IPS-NIHi11 (cell line): ENCODE data around the gene PILRA.
"Not testable (repeated sequence)": the region's sequence is repeated elsewhere in the genome, so short reads cannot be mapped to it uniquely, and the experiment has no call there.

Source experiments
- DNase-seq: peaks from one replicate; pipeline ENCODE4 v3.0.0; 2012; ENCODE audit warnings: mixed read lengths, low spot score

Gene PILRA

GRCh38 chr7:100380196-100380595 lies 6.9 kb downstream of the PILRA start:
- no peak for DNase-seq

- DNase-seq, result not testable (repeated sequence)
Measured at GRCh38 chr7:100381531-100382233, 8.4 kb downstream of the PILRA start.

GRCh38 chr7:100382234-100382853 lies 9.1 kb downstream of the PILRA start:
- not testable (repeated sequence) for DNase-seq

DNA sequence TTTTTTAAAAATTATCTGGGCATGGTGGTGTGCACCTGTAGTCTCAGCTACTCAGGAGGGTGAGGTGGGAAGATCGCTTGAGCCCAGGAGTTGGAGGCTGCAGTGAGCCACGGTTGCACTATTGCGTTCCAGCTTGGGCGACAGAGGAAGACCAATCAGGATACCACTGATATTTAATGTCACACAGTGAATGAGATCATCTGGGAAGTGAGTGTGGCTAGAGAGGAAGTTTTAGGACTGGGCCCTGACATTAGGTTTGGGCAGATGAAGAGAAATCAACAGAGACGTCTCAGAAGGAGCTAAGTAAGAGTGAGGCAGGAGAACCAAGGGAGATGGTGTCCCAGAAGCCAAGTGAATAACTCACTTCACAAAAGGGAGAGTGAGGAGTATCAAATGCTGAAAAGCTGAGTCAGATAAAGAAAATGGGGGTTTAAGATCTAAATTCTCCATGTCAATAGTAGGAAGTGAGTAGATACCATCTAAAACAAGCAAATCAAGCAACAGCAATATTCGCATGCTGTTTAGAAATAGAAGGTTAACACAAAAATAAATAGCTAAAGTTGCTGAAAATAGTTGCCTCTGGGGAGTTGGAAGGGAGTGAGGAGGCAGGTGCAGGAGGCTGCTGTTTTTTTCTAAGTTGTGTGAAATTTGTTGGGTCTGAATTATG lies 11.5 kb downstream of the PILRA start:
- DNase-seq, result no peak

DNA sequence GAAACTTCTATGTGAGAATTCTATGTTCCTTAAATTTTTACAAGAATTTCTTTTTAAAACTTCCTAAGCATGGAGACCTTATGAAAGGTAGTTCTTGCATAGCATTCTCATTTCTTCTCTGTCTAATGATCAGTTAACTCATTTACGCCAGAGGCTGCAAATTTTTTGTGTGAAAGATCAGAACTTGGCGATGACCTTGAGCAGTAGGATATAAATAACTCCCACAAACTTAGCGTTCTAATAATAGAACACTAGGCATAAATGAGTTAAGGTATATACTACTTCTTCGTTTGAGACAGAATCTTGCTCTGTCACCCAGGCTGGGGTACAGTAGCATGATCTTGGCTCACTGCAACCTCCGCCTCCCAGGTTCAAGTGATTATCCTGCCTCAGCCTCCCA lies 13.7 kb downstream of the PILRA start:
- DNase-seq, result no peak

GRCh38 chr7:100387695-100388094 lies 14.4 kb downstream of the PILRA start:
- no peak for DNase-seq

DNA sequence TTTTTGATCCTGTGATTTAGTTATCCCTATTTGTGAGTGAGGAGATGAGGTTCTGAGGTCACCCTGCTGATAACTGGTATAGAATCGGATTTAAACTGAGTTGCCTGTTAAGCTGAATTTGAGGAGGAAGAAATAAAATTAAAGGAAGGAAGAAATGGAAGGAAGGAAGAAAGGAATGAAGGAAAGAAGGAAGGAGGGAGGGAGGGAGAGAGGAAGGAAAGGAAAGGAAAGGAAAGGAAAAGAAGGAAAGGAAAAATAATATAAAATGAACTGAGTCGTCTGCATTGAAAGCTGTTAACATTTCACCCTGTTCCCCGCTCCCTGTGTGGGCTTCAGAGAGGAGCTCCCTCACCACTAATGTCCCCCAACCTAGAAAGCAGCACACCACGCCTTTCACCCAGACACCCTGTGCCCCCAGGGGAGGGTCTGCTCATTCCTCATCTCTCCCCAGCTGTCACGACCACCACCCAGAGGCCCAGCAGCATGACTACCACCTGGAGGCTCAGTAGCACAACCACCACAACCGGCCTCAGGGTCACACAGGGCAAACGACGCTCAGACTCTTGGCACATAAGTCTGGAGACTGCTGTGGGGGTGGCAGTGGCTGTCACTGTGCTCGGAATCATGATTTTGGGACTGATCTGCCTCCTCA lies 16.3 kb downstream of the PILRA start:
- DNase-seq, result no peak

DNA sequence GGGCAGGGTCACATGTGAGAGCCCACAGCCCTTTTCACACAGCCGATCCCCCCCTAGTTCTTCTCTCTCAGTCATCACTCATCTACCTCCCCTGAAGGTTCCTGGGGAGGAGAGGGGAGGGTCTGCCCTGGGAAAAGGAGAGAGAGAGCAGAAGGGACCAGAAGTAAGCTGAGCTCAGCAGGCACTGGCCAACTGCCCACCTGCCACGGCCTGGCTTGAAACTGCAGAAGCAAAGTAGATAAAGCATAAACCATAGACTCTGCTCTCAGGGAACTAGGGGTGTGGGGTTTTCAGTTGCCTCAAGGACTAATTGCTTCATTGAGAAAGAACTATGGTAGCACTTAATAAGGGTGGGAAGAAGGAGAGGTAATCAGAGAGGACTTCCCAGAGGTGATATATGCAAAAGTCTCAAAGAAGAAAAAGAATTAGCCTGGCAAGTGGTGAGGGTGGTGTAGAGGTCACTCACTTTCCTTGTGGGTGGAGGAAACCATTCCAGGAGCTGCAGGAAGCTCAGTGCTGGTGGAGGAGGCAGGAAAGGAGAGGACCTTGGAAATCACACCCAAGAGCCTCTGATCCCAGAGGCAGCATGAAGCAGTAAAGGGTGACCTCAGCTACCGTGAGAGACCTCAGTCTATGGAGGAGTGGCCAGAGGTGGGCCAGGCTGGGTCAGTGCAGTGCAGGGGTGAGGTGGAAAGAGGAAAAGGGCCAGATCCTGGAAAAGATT lies 17.2 kb downstream of the PILRA start:
- DNase-seq, result no peak

GRCh38 chr7:100393233-100393905 lies 20.1 kb downstream of the PILRA start:
- no peak for DNase-seq

DNA sequence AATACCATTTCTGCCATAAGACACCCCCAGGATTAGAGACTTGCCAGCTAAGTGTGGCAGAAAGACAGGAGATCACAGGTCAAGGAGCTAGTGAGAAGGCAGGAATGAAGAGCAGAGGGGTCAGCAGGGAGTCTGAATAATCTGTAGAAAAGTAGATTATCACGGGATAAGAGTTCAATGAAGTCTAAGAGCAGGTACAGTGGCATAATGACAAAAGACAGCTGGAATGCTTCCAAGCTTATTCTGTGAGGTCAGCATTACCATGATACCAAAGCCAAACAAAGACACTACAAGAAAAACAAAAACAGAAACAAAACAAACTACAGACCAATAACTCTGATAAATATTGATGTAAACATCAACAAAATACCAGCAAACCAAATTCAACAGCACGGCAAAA lies 20.8 kb downstream of the PILRA start:
- DNase-seq, result no peak

GRCh38 chr7:100396421-100396982 lies 23.2 kb downstream of the PILRA start:
- DNase-seq, result no peak

DNA sequence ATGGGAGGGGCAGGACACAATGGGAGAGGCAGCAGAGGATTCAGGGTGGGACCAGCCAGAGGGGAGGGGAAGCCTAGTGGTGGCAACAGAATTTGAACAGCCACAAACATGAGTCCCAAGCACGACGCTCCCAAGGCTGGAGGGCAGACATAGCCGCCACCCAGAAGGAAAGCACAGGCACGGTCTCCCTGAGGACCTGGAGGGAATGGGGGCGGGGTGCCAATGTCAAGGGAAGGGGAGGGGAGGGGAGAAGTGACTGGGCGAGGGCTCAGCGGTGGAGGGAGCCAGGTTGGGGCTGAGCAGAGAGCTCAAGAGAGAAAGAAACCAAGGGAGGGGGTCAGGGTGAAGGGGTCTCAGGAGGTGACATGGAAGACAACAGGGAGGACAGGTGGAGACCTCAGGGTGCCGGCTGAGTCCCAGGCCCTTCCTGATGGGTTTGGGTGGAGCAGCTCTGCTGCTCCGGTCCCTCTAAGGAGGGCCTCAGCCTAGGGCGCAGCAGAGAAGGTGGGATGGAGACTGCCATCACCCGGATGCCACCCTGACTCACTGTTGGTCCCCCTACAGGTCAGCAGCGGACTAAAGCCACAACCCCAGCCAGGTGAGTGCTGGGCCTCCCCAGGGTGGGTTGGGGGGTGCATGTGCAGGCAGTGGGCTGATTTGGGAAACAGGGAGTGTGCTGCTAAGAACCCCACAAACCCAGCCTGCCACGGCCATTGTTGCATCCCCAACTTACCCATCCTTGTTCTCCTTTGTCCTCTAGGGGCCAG lies 24.2 kb downstream of the PILRA start:
- no peak for DNase-seq

GRCh38 chr7:100398239-100398638 lies 25.0 kb downstream of the PILRA start:
- DNase-seq, result no peak

GRCh38 chr7:100400041-100400440 lies 26.8 kb downstream of the PILRA start:
- DNase-seq, result no peak

DNA sequence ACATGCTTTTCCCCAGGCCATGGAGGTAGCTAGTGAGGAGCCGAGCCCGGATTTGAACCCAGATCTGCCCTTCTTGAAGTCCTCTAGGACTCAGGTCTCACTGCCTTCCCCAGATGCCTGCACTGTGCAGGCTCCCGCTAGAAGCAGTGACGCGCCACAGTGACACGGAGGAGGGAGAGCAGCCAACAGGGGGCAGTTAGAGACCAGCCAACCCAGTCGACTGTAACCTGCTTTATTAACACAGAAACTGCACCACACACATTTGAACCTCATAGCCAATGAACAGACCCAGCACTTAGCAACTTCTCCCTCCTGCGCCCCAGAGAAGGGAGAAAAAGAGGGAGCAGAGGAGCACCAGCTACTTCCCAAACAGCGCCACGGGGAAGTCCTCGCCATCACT lies 27.4 kb downstream of the PILRA start:
- DNase-seq, result peak; percentile 61

- no peak for DNase-seq
Measured at GRCh38 chr7:100401811-100402210, 28.5 kb downstream of the PILRA start.

- DNase-seq, result no peak
Measured at GRCh38 chr7:100402241-100402640, 29.0 kb downstream of the PILRA start.

DNA sequence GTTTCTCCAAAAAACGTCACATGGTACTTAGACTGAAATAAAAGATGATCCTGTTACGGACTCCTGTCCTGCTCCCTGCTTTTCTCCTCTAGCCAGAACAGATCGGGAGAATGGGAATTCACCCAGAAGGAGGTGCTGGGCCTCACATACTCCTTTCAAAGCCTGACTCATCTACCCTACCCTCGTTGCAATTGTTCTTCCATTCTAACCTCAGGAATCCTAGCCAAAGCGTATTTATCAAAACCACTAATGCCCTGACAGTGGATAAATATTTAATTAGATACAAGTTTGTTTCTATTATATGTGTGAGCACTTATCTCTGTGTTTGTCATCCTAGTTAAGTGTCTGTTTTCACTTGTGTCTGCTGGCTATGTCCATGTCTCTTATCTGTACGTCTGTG lies 33.5 kb downstream of the PILRA start:
- DNase-seq, result no peak

DNA sequence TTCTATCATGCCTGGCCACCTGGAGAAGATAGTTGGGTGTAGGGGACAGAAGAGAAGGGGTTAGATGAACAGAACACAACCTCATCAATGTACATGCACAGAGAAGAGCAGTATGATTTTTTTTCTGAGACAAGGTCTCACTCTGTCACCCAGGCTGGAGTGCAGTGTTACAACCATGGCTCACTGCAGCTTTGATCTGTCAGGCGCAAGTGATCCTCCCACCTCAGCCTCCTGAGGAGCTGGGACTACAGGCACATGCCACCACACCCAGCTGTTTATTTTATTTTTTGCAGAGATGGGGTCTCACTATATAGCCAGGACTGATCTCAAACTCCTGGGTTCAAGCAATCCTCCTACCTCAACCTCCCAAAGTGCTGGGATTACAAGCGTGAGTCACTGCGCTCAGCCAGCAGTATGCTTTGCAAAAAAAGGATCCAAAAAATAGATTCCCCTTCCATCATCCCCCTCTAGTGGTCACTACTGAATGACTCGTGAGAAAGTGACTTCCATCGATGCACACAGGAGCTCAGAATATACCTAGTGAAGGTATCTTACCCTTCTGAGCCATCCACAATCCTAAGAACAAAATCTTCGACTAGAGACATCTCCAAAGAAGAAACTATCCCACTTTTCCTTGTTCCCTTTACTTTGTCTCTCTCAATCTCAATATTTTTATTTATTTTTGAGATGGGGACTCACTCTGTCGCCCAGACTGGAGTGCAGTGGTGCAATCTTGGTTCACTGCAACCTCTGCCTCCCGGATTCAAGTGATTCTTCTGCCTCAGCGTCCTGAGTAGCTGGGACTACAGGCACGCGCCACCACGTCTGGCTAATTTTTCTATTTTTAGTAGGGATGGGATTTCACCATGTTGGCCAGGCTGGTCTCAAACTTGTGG lies 34.2 kb downstream of the PILRA start:
- DNase-seq, result peak; percentile 69
